ENCODE measurements around the gene COL15A1.

The COL15A1 gene

DNA sequence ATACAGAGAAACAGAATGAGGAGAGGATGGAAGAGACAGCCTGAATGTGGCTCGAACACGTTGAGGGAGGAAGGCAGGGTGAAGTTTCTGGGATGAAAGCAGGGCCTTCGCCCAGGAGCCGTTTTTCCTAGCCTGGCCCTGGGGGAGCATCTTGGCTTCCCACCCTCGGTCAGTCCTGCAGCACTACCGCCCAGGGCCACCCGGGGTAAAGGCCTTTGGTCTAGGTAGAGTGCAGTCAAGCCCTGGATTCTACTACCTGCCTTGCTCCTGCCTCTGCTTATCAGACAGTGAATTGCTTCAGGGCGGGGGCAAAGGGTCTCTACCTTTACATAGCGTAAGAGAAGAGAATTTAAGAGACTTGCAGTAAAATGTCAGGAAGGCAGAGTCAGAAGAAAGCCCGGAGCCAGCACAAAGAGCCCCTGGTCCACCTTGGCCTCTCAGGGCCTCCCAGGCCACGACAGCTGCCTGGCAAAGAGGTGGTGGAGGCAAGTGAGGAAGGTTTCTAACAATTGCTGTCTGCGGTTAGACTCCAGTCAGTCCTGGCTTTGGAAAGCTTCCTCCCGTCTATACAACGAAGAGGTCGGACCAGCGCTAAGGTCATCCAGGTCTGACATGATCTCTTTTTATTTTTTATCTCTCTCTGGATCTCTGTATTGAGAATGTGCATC, 17.9 kb downstream of the COL15A1 start:
- H3K4me3 ChIP-seq (ENCODE audit: low read depth, low read length): no peak overlapping the region
- DNase-seq (ENCODE audit: low read depth): no peak
- TF ChIP-seq, protein P1, sequence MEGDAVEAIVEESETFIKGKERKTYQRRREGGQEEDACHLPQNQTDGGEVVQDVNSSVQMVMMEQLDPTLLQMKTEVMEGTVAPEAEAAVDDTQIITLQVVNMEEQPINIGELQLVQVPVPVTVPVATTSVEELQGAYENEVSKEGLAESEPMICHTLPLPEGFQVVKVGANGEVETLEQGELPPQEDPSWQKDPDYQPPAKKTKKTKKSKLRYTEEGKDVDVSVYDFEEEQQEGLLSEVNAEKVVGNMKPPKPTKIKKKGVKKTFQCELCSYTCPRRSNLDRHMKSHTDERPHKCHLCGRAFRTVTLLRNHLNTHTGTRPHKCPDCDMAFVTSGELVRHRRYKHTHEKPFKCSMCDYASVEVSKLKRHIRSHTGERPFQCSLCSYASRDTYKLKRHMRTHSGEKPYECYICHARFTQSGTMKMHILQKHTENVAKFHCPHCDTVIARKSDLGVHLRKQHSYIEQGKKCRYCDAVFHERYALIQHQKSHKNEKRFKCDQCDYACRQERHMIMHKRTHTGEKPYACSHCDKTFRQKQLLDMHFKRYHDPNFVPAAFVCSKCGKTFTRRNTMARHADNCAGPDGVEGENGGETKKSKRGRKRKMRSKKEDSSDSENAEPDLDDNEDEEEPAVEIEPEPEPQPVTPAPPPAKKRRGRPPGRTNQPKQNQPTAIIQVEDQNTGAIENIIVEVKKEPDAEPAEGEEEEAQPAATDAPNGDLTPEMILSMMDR (IDR thresholded peaks at IDR 0.05; ENCODE audit: low read depth, low read length, missing control alignments): no peak

GRCh38 chr9:98962181-98962560, 18.5 kb downstream of the COL15A1 start:
- DNase-seq (ENCODE audit: low read depth): no peak
- TF ChIP-seq, protein P1 (IDR thresholded peaks at IDR 0.05; ENCODE audit: low read depth, low read length, missing control alignments): no peak
- H3K4me3 ChIP-seq (ENCODE audit: low read depth, low read length): no peak overlapping the region

- H3K4me3 ChIP-seq (ENCODE audit: low read depth, low read length): no peak overlapping the region
- no peak for DNase-seq (ENCODE audit: low read depth)
- TF ChIP-seq, protein P1 (IDR thresholded peaks at IDR 0.05; ENCODE audit: low read depth, low read length, missing control alignments): no peak
These were observed 19.2 kb downstream of the COL15A1 start for GRCh38 chr9:98962861-98963260.

DNA sequence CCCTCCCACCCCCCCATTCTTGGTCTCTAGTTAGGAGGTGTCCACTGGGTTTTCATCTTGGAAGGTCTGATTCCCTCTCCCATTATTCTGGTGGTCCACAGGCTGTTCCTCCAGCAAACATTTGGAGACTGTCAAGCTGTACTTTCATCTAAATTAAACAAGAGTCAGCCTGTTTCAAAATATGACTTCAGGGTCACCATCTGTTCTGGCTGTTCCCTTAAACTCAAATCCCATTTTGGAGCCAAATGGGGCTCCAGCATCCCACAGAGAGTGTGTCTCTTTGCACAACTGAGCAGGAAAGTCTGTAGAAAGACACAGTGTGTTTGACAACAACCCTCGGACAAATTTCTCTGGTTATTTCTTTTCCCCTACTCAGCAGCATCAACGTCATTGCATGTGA, 20.5 kb downstream of the COL15A1 start:
- H3K4me3 ChIP-seq (ENCODE audit: low read depth, low read length): no peak overlapping the region
- DNase-seq (ENCODE audit: low read depth): no peak
- TF ChIP-seq, protein P1 (IDR thresholded peaks at IDR 0.05; ENCODE audit: low read depth, low read length, missing control alignments): no peak

GRCh38 chr9:98964911-98965336, 21.2 kb downstream of the COL15A1 start:
- TF ChIP-seq, protein P1 (IDR thresholded peaks at IDR 0.05; ENCODE audit: low read depth, low read length, missing control alignments): no peak
- H3K4me3 ChIP-seq (ENCODE audit: low read depth, low read length): no peak overlapping the region
- DNase-seq (ENCODE audit: low read depth): no peak

- TF ChIP-seq, protein P1 (IDR thresholded peaks at IDR 0.05; ENCODE audit: low read depth, low read length, missing control alignments): no peak
- no peak overlapping the region for H3K4me3 ChIP-seq (ENCODE audit: low read depth, low read length)
- DNase-seq (ENCODE audit: low read depth): no peak
These were observed 23.0 kb downstream of the COL15A1 start for GRCh38 chr9:98966676-98967075.

DNA sequence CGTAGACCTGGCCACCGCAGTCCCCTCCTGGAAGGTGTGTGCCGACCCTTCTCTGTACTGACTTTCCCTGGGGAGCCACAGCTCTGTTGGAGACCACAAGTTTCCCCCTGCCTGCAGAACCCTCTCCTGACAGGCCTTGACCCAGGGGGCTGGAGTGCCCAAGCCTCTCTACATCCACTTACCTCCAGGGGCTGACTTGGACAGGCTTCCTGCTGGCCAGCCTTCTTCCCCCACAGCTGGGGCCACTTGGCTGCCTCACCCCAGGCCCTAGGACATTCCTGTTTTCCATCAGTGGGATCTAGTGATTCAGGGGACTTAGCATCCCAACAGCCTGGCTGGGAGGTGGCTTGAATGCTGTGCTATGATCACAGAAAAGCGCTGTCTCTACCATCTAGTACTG, 23.6 kb downstream of the COL15A1 start:
- no peak for DNase-seq (ENCODE audit: low read depth)
- TF ChIP-seq, protein P1 (IDR thresholded peaks at IDR 0.05; ENCODE audit: low read depth, low read length, missing control alignments): no peak
- H3K4me3 ChIP-seq (ENCODE audit: low read depth, low read length): no peak overlapping the region

All from GM12864 (cell line).